Activated effector memory CD4-positive, alpha-beta T cell treated with anti-CD3 and anti-CD28 coated beads, Interleukin-2, amount 50 U/mL, for 16 hours (primary cell): ENCODE data around the gene RNF213.
"Not testable (repeated sequence)": the region's sequence is repeated elsewhere in the genome, so short reads cannot be mapped to it uniquely, and the experiment has no call there.

Experiments used
- DNase-seq: peaks from one replicate; pipeline ENCODE4 v3.0.0-alpha.2; 2020

Gene RNF213

DNA sequence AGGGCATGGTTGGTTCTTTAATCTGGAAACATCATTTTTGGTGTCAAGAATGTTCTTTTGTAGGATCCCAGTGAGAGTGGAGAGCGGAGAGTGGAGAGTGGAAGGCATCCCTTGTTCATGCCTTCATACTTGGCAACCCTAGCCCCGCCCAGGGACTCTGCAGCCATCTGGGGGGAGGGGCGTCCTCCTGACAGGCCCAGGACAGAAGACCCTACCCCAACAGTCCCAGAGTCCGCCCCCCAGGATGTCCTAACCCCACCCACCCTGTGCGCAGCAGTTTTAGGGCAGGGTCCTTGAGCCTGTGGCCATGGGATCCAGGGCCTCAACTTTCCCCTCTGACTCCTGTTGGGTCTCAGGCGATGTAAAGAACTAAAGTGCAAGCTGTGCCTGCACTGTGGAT, 36.0 kb upstream of the RNF213 start:
- DNase-seq: no peak

DNA sequence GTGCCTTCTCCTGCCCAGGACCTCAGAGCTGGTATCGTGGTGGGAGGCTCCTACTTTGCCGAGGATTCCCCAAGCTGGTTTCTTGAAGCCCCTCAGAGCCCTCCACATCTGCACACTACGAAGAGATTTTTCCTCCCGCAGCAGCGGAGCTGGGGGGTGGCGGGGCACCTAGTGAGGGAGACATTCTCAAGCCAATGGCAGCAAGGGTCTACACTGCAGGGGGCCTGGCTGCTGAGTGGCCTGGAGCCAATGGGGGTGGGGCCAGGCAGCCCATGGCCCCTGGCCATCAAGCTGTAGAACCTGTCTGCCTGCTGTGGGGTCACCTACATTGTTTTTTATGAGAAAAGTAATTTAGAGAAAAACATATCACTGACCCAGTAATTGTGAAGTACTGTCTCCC, 35.4 kb upstream of the RNF213 start:
- no peak for DNase-seq

DNA sequence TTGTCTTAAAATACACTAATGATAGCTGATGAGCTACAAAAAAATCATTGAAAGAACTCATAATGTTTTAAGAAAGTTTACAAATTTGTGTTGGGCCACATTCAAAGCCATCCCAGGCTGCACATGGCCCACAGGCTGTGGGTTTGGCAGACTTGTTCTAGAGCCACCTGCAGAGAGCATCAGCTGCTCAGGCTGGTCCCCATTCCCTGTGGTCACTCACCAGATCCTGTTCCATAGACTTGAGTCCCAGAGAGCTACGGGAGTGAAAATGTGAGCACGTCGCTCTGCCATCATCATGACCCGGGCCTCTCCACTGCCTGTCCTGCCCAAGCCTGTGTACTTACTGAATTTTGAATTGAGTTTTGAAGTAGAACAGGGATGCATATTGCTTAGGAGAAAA, 33.5 kb upstream of the RNF213 start:
- no peak for DNase-seq

DNA sequence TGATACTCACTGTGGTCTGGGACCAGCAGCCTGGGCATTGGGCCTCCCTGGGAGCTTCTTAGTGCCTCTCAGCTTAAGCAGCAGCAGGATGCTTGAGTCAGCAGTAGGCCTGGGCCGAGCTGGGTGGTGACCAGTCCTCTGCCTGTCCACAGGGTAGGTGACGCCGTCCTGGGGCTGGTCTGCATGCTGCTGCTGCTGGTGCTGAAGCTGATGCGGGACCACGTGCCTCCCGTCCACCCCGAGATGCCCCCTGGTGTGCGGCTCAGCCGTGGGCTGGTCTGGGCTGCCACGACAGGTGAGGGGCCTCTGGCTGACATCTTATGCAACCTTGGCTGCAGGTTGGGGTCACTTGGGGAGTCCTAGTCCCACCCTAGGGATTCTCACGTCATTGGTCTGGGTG, 33.0 kb upstream of the RNF213 start:
- DNase-seq: no peak

- DNase-seq: no peak
Observed at GRCh38 chr17:80228477-80228876, 32.2 kb upstream of the RNF213 start.

GRCh38 chr17:80229011-80229410, 31.6 kb upstream of the RNF213 start:
- no peak for DNase-seq

GRCh38 chr17:80232438-80232837, 28.2 kb upstream of the RNF213 start:
- no peak for DNase-seq

DNA sequence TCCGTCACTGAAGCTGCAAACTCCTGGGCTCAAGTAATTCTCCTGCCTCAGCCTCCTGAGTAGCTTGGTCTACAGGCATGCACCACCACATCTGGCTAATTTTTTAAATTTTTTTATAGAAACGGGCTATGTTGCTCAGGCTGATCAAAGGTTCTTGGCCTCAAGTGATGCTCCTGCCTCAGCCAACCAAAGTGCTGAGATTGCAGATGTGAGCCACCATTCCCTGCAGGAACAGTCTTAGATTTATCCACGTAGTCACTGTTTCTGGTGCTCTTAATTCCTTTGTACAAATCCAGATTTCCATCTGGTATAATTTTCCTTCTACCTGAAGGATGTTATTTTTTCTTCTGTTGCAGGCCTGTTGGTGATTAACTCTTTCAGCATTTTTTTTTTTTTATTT, 27.4 kb upstream of the RNF213 start:
- DNase-seq: no peak

GRCh38 chr17:80236911-80237310, 23.7 kb upstream of the RNF213 start:
- no peak for DNase-seq

DNA sequence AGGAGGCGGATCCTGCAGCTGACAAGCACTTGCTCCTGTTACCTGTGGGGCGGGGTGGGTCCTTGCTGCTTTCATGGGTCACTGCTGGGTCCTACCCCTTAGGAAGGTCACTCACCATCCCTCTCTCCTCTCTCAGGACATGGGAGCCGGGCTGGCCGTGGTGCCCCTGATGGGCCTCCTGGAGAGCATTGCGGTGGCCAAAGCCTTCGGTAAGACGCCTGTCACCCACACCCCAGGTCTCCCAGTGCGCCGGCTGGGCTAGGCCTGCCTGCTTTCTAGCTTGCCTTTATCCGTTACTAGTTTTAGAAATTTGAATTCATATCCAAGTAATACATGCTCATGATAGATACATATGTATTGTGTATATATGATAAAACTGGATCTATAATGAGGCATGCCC, 23.3 kb upstream of the RNF213 start:
- DNase-seq: no peak

DNA sequence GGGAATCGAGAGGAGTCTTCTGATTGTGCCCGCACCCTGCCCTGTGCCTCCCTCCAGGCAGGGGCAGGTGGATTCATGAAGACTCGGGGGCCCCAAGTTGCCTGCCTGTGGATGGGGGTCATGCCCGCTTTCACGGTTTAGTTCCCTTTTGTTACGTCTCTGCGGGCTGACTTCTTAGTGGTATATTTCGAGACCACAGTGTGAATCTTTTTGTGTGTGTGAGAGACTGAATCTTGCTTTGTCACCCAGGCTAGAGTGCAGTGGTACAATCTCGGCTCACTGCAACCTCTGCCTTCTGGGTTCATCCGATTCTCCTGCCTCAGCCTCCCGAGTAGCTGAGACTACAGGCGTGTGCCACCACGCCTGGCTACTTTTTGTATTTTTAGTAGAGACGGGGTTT, 18.1 kb upstream of the RNF213 start:
- no peak for DNase-seq

GRCh38 chr17:80243526-80244433, 16.9 kb upstream of the RNF213 start:
- DNase-seq: no peak

GRCh38 chr17:80244448-80244847, 16.2 kb upstream of the RNF213 start:
- not testable (repeated sequence) for DNase-seq

DNA sequence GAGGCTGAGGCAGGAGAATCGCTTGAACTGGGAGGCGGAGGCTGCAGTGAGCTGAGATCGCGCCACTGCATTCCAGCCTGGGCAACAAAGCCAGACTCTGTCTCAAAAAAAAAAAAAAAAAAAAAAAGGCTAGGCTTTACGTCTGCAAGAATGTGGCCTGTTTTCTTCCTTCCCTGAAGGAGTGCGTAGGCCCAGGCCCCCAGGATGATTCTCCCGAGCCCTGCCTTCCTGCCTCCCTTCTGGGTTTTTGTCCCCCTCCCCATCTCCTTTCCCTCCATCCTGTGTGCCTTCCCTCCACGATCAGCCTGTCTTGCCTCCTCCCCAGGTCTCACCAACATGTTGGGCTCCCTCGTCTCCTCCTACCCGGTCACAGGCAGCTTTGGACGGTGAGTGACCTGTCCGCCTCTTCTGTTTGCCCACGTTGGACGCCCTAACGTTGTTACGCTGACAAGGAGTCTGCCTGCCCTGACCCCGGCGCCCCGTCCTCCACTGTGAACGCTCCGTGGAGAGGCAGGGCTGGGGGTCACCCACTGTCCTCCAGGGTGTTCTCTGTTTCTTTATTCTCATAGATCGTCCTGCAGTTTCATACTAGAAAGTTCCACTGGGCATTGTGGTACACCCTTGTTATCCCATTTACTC, 15.7 kb upstream of the RNF213 start:
- DNase-seq: no peak

DNA sequence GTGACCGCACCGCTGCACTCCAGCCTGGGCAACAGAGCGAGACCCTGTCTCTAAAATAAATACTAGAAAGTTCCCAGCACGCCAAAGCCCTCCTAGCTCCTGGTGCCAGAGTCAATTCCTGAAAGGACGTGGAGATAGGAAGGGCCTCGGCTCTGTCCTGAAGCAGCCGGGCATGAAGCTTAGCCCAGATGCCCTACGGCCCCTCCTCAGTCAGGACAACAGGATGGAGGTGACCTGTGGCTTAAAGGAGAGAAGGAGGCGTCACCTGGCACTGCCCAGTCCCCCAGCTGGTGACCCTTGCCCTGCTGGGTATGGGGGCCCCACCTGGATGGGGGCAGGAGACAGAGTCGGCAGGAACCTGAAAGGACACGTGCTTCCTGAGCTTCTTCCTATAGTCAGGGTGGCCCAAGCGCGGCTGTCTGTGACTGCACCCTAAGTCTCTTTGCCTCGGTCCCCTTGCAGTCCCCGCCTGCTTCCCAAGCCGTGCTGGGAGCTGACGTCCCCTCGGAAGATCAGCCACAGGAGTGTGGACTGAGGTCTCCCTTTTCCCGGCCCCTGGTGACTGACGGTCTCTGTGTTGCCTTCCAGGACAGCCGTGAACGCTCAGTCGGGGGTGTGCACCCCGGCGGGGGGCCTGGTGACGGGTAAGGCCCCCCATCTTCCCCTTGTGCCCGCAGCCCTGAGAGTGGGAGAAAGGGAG, 14.9 kb upstream of the RNF213 start:
- DNase-seq: no peak

DNA sequence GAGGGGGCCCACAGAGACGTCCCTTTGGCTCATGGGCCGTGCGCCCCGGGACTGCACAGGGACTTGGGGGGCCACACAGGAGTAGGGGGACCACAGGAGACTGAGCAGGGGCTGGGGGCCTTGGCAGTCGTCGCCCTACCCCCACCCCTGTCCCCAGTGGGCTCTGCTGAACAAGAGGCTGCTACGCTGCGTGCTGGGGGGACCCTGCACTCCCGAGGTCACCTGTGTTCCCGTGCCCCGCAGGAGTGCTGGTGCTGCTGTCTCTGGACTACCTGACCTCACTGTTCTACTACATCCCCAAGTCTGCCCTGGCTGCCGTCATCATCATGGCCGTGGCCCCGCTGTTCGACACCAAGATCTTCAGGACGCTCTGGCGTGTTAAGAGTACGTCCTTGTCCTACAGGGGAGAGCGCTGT, 14.4 kb upstream of the RNF213 start:
- no peak for DNase-seq

DNA sequence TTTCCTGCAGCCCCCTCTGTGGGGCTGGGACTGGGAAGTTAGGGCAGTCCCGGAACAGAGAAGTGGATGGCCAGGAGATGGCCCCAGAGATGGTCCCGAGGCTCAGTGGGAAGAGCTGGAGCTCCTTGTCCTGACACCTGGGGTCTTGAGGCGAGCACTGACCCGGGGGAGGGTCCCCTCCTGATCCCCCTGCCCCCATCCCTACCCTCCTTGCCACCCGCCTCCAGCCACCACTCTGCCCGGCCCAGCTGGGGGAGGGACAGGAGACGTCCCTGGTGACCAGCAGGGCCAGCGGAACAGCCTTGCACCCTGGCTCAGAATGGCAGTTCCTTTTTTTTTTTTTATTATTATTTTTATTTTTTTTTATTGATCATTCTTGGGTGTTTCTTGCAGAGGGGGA, 13.9 kb upstream of the RNF213 start:
- no peak for DNase-seq

DNA sequence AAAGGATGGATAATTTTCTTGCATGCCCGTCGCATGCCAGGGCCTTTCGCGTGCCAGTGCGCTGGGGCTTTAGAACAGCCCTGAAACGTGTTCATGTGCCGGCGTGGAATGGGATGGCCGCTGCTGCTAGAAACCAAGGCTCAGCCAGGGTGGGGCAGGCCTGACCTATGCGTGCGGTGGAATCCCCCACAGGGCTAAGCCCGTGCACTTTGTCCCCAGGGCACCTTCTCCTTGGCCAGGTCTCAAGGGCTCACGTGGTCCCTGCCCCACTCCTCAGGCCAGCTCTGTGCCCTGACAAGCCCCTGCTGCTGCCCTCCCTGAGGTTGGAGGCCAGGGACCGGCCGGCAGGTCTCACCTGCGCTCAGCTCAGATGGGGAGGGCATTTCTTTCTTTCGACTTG, 13.1 kb upstream of the RNF213 start:
- no peak for DNase-seq

GRCh38 chr17:80248001-80248893, 12.4 kb upstream of the RNF213 start:
- no peak for DNase-seq

DNA sequence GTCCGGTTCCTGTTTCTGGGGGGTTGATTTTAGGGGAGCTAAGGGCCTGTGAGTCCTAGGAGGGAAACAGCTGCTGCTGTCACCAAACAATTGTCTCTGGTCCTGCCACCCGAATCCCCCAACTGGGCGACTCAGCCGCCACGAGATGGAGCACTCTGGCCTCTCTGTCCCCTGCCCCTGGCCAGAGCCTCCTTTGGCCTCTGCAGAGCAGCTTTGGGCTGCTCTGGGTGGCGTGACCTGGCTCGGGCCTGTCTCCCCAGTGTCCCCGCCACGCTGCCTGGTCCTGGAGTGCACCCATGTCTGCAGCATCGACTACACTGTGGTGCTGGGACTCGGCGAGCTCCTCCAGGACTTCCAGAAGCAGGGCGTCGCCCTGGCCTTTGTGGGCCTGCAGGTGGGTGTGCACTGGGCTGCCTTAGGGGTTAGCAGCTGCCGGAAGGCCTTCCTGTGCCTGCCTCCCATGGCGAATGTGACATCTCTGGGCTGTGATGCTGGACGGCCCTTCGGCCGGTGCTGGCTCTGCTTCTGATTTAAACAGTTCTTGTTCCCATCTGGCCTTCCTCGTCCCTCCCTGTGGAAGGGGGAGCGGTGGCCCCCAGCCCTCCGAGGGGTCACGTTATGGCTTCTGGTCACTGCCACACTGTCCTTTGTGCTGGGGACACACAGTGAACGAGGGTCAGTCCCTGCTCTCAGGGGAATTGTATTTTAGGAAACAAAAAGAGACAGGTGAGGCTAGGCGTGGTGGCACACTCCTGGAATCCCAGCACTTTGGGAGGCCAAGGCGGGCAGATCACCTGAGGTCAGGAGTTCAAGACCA, 11.6 kb upstream of the RNF213 start:
- no peak for DNase-seq

- no peak for DNase-seq
Observed at GRCh38 chr17:80251966-80252365, 8.7 kb upstream of the RNF213 start.

- peak; percentile 95 for DNase-seq
Observed at GRCh38 chr17:80252871-80253270, 7.8 kb upstream of the RNF213 start.
